ENCODE data around the gene VKORC1. TPM values are rescaled to one million over a fixed set of nuclear protein-coding genes. Genes with fewer than 3 reads are reported as not detected.
"Not testable (repeated sequence)": the region's sequence is repeated elsewhere in the genome, so short reads cannot be mapped to it uniquely, and the experiment has no call there.

VKORC1 gene
- total RNA-seq, 4 donors from 2014 or later, result 93.6 to 119 (median 107) TPM

DNA sequence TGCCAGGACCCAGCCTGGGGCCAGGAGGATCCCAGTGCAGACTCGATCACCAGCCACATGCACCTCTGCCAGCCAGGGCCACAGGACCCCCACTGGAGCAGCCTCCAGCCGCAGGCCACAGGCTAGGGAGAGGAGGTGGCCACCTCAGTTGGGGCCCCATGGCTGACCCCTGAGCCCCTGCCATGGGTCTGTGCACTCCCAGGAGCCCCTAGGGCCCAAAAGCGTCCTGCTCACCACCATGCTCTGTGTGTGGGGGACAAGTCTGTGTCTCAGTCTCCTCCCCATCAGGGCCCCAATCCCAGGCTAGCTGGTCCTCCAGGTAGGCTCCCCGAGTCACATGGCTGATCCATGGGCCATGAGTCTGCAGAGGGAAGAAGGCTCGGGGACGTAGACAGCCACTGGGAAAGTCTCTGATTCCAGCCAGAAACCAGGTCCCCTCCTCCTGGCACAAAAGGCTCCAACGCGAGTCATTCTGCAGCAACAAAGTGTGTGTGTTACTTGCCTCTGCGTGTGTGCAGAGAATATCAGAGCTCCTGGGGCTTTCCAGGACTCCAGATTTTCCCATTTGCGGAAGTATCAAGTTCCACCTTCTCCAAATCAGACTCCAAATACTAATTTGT is 47.0 kb upstream of the VKORC1 start:
- H3K4me1 ChIP-seq, result peaks cover 0 to 30% (median 15%) of the 10 kb centered on the region in 3 donors
- H3K27ac ChIP-seq, result peak overlapping the region; percentile 16 to 86 (median 81)
- ATAC-seq, result peak; percentile 11
- TF ChIP-seq, protein P1, sequence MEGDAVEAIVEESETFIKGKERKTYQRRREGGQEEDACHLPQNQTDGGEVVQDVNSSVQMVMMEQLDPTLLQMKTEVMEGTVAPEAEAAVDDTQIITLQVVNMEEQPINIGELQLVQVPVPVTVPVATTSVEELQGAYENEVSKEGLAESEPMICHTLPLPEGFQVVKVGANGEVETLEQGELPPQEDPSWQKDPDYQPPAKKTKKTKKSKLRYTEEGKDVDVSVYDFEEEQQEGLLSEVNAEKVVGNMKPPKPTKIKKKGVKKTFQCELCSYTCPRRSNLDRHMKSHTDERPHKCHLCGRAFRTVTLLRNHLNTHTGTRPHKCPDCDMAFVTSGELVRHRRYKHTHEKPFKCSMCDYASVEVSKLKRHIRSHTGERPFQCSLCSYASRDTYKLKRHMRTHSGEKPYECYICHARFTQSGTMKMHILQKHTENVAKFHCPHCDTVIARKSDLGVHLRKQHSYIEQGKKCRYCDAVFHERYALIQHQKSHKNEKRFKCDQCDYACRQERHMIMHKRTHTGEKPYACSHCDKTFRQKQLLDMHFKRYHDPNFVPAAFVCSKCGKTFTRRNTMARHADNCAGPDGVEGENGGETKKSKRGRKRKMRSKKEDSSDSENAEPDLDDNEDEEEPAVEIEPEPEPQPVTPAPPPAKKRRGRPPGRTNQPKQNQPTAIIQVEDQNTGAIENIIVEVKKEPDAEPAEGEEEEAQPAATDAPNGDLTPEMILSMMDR (IDR thresholded peaks at IDR 0.05), result no peak
- TF ChIP-seq EP300 (IDR thresholded peaks at IDR 0.05) (no peak), POLR2A (IDR thresholded peaks at IDR 0.05) (no peak), POLR2AphosphoS5 (IDR thresholded peaks at IDR 0.05) (no peak)
- no peaks in the 10 kb centered on the region for H3K9me3 ChIP-seq
- WGBS, 2 donors (ENCODE audit: low coverage in 1 of 2), result 18% methylated on average over 5 of the region's 10 CpGs; no CpG with 5 or more reads in 1 of the 2 donors
- H3K4me3 ChIP-seq, result peak overlapping the region in 1 of 2 donors; percentile 62
- H3K27me3 ChIP-seq, result peaks cover 5% of the 10 kb centered on the region
- H3K36me3 ChIP-seq, result no peaks in the 10 kb centered on the region

DNA sequence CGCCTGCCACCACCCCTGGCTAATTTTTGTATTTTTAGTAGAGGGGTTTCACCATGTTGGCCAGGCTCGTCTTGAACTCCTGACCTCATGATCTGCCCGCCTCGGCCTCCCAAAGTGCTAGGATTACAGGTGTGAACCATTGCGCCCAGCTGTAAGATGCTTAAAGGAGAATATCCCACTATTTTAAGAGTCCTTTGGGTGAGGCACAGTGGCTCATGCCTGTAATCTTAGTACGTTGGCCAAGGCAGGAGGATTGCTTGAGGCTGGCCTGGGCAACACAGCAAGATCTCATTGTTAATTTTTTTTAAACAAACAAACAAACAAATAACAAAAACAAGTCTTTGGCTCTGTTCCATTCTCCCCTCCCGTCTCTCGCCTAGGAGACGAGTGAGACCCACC is 46.5 kb upstream of the VKORC1 start:
- Histone ChIP-seq H3K27ac (peak overlapping the region in 3 of 4 donors; percentile 80 to 86 (median 82)), H3K4me1 (peaks cover 0 to 30% (median 15%) of the 10 kb centered on the region in 3 donors)
- H3K36me3 ChIP-seq, H3K9me3 ChIP-seq, ATAC-seq, H3K27me3 ChIP-seq, H3K4me3 ChIP-seq: not testable (repeated sequence)
- WGBS, 2 donors (ENCODE audit: low coverage in 1 of 2), result 85% methylated on average over 6 of the region's 9 CpGs; no CpG with 5 or more reads in 1 of the 2 donors

GRCh38 chr16:31138621-31139578 is 44.3 kb upstream of the VKORC1 start:
- 67 to 84% methylated on average over 3 of the region's 27 CpGs for WGBS, 2 donors (ENCODE audit: low coverage in 1 of 2)
- ATAC-seq, result no peak

GRCh38 chr16:31136822-31137499 is 42.4 kb upstream of the VKORC1 start:
- not testable (repeated sequence) for H3K9me3 ChIP-seq, H3K27ac ChIP-seq, ATAC-seq, H3K4me3 ChIP-seq
- Histone ChIP-seq H3K4me1 (peaks cover 0 to 28% (median 12%) of the 10 kb centered on the region in 3 donors), H3K27me3 (peaks cover 22% of the 10 kb centered on the region), H3K36me3 (peaks cover 0 to 16% of the 10 kb centered on the region in 2 donors)
- WGBS, 2 donors (ENCODE audit: low coverage in 1 of 2), result 89 to 90% methylated on average over 10 to 11 of the region's 20 CpGs

More at GRCh38 chr16:31138621-31139578, 44.3 kb upstream of the VKORC1 start:
- Histone ChIP-seq H3K36me3 (no peaks in the 10 kb centered on the region), H3K4me3 (peak overlapping the region in 1 of 2 donors; percentile 12), H3K27ac (peak overlapping the region in 2 of 4 donors; percentile 58 to 69), H3K4me1 (peaks cover 0 to 37% (median 18%) of the 10 kb centered on the region in 3 donors), H3K27me3 (peaks cover 22% of the 10 kb centered on the region), H3K9me3 (no peaks in the 10 kb centered on the region)
- TF ChIP-seq, protein P1 (IDR thresholded peaks at IDR 0.05), result no peak
- TF ChIP-seq EP300 (IDR thresholded peaks at IDR 0.05) (no peak), POLR2A (IDR thresholded peaks at IDR 0.05) (no peak), POLR2AphosphoS5 (IDR thresholded peaks at IDR 0.05) (no peak)

GRCh38 chr16:31136287-31136662 is 41.7 kb upstream of the VKORC1 start:
- 73 to 92% methylated on average over 2 to 4 of the region's 6 CpGs for WGBS, 2 donors (ENCODE audit: low coverage in 1 of 2)
- H3K4me3 ChIP-seq, result no peak overlapping the region
- H3K27ac ChIP-seq, result no peak overlapping the region
- H3K27me3 ChIP-seq, result peaks cover 22% of the 10 kb centered on the region
- no peak for ATAC-seq
- H3K4me1 ChIP-seq, result peaks cover 0 to 21% (median 5%) of the 10 kb centered on the region in 3 donors
- no peak for TF ChIP-seq EP300 (IDR thresholded peaks at IDR 0.05)
- no peak for TF ChIP-seq POLR2AphosphoS5 (IDR thresholded peaks at IDR 0.05)
- TF ChIP-seq, protein P1 (IDR thresholded peaks at IDR 0.05), result no peak
- no peak for TF ChIP-seq POLR2A (IDR thresholded peaks at IDR 0.05)
- no peaks in the 10 kb centered on the region for H3K9me3 ChIP-seq
- peaks cover 0 to 23% of the 10 kb centered on the region in 2 donors for H3K36me3 ChIP-seq
